C4-2B (cell line): ENCODE results near the gene DPEP3.

ENCODE experiments used
- ZFX ChIP-seq: fragments of 450-650 bp; IDR thresholded peaks from 2 replicates; pipeline ENCODE4 v1.6.1; 2017
- TF ChIP-seq, protein P1 (sequence below): fragments of 450-650 bp; conservative IDR thresholded peaks from 2 replicates; pipeline ENCODE4 v1.5.1; 2017; ENCODE audit warnings: mild to moderate bottlenecking

DNA sequence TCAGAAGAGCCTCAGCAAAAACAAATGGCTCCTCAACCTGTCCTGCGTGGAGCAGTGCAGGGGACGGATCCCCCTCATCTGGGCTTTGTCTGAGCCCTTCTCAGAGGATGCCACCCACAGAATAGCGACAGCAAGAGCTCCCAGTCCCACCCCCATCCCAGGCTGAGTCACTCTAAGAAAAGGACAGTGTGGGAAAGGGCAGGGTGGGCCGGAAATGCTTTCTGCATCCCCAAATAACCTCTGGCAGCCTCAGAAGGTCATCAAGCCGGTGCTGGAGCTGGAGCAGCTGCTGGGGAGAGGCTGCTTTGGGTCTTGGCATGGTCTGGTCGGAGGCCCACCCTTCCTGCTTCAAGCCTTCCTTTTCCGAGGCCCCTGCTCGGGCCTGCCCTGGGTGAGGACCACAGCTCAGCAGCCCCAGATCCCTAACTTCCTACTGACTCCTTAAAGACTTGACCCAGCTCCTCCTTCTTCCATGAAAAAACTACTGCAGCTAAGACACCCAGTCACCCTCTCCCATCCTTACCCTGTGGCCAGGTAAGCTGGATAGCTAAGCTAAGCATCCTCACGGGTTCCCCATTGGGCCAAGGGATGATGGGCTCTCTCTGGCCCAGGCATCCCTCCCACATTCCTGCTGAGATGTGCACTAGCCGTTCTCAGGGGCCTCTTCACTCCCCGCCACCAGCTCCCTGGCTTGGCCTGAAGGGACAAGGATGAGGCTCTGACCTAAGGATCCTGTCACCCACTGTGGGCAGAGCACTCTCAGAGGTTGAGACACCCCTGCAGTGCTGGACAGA, 20.6 kb downstream of the DPEP3 start:
- TF ChIP-seq, protein P1, sequence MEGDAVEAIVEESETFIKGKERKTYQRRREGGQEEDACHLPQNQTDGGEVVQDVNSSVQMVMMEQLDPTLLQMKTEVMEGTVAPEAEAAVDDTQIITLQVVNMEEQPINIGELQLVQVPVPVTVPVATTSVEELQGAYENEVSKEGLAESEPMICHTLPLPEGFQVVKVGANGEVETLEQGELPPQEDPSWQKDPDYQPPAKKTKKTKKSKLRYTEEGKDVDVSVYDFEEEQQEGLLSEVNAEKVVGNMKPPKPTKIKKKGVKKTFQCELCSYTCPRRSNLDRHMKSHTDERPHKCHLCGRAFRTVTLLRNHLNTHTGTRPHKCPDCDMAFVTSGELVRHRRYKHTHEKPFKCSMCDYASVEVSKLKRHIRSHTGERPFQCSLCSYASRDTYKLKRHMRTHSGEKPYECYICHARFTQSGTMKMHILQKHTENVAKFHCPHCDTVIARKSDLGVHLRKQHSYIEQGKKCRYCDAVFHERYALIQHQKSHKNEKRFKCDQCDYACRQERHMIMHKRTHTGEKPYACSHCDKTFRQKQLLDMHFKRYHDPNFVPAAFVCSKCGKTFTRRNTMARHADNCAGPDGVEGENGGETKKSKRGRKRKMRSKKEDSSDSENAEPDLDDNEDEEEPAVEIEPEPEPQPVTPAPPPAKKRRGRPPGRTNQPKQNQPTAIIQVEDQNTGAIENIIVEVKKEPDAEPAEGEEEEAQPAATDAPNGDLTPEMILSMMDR: no peak
- TF ChIP-seq ZFX: no peak
